ENCODE measurements around the gene SDK2.

- TF ChIP-seq POLR2A (IDR thresholded peaks at IDR 0.05) (no peak), CTCF (IDR thresholded peaks at IDR 0.05) (no peak)
Measured at GRCh38 chr17:73489991-73490390, 154.3 kb downstream of the SDK2 start.

Measured in right lobe of liver (tissue), 4 donors.